HFFc6 (cell line): ENCODE measurements around the gene GPR68. TPM values are rescaled to one million over a fixed set of nuclear protein-coding genes. Genes with fewer than 3 reads are reported as not detected.

Source experiments
- DNase-seq: peaks from one replicate; pipeline ENCODE4 v3.0.0-alpha.2; 2018
- H3K27ac Mint-ChIP-seq: 2 replicates; pipeline ENCODE4 v1.8.0; 2020; ENCODE audit warnings: mild to moderate bottlenecking, mixed read lengths
- H3K27me3 Mint-ChIP-seq: 2 replicates; pipeline ENCODE4 v1.8.0; 2021; ENCODE audit warnings: mild to moderate bottlenecking, moderate library complexity, mixed read lengths; ENCODE audit not compliant: insufficient read depth
- H3K36me3 Mint-ChIP-seq: 2 replicates; pipeline ENCODE4 v1.8.0; 2021; ENCODE audit warnings: low read depth, mixed read lengths
- H3K4me1 Mint-ChIP-seq: 2 replicates; pipeline ENCODE4 v1.8.0; 2020; ENCODE audit warnings: low read depth, mixed read lengths
- H3K4me3 Mint-ChIP-seq: 2 replicates; pipeline ENCODE4 v1.8.0; 2020; ENCODE audit warnings: mild to moderate bottlenecking, moderate library complexity, mixed read lengths
- H3K9me3 Mint-ChIP-seq: 2 replicates; pipeline ENCODE4 v1.8.0; 2020; ENCODE audit warnings: mild to moderate bottlenecking, mixed read lengths
- CTCF ChIP-seq: fragments of 200-600 bp; sonication (generic); IDR thresholded peaks from 2 replicates; pipeline ENCODE4 v1.5.0; 2021; ENCODE audit warnings: antibody characterized with exemption, mild to moderate bottlenecking
- total RNA-seq, 6 experiments: library from RNA; stranded (reverse); fragmentation: NEBNext Ultra II Directional; extraction: Animal tissue kit (Norgen Biotek cat#: 25700); gene quantifications; 2 replicates in 1 of 6; 3 replicates in 5 of 6; pipeline ENCODE4 v1.2.3, GENCODE V29; 2021

Gene GPR68
- total RNA-seq, 6 experiments from 2014 or later = 0.34 to 0.88 (median 0.52) TPM

GRCh38 chr14:91279354-91279753 lies 34.9 kb upstream of the GPR68 start:
- DNase-seq = no peak
- Mint-ChIP-seq H3K4me3 (no peak overlapping the region), H3K4me1 (peaks cover 37% of the 10 kb centered on the region), H3K27ac (no peak overlapping the region), H3K27me3 (peaks cover 6% of the 10 kb centered on the region), H3K36me3 (no peaks in the 10 kb centered on the region), H3K9me3 (no peaks in the 10 kb centered on the region; the same call in 1 of the 2 replicates)
- no peak for TF ChIP-seq CTCF

GRCh38 chr14:91278383-91278715 lies 33.8 kb upstream of the GPR68 start:
- H3K36me3 Mint-ChIP-seq = no peaks in the 10 kb centered on the region
- no peak overlapping the region for H3K27ac Mint-ChIP-seq
- DNase-seq = no peak
- no peaks in the 10 kb centered on the region; the same call in 1 of the 2 replicates for H3K9me3 Mint-ChIP-seq
- no peak for TF ChIP-seq CTCF
- H3K4me3 Mint-ChIP-seq = no peak overlapping the region
- H3K27me3 Mint-ChIP-seq = peaks cover 6% of the 10 kb centered on the region
- peaks cover 27% of the 10 kb centered on the region for H3K4me1 Mint-ChIP-seq

GRCh38 chr14:91277546-91278382 lies 33.3 kb upstream of the GPR68 start:
- Mint-ChIP-seq H3K4me3 (no peak overlapping the region), H3K4me1 (peaks cover 21% of the 10 kb centered on the region), H3K27ac (no peak overlapping the region), H3K36me3 (no peaks in the 10 kb centered on the region), H3K27me3 (peaks cover 6% of the 10 kb centered on the region), H3K9me3 (no peaks in the 10 kb centered on the region; the same call in 1 of the 2 replicates)
- no peak for TF ChIP-seq CTCF
- DNase-seq = no peak

GRCh38 chr14:91274796-91275195 lies 30.3 kb upstream of the GPR68 start:
- Mint-ChIP-seq H3K36me3 (no peaks in the 10 kb centered on the region), H3K9me3 (no peaks in the 10 kb centered on the region), H3K27me3 (peaks cover 13% of the 10 kb centered on the region), H3K4me3 (no peak overlapping the region), H3K4me1 (peaks cover under 1% of the 10 kb centered on the region; the same call in 1 of the 2 replicates), H3K27ac (no peak overlapping the region)
- no peak for TF ChIP-seq CTCF
- DNase-seq = no peak

GRCh38 chr14:91273885-91274273 lies 29.4 kb upstream of the GPR68 start:
- H3K4me1 Mint-ChIP-seq = peaks cover 10% of the 10 kb centered on the region; the same call in 1 of the 2 replicates
- no peak for DNase-seq
- H3K9me3 Mint-ChIP-seq = no peaks in the 10 kb centered on the region
- no peak overlapping the region for H3K27ac Mint-ChIP-seq
- peaks cover 17% of the 10 kb centered on the region for H3K27me3 Mint-ChIP-seq
- H3K36me3 Mint-ChIP-seq = no peaks in the 10 kb centered on the region
- no peak overlapping the region for H3K4me3 Mint-ChIP-seq
- no peak for TF ChIP-seq CTCF
